Nucleus accumbens (tissue), 56 donors: ENCODE measurements around the gene FAM222A.
A peak's percentile ranks its signal among the peaks of the same experiment; 100 is the strongest.

Experiments used
- DNase-seq, 56 donors: peaks; one replicate each; lab custom pipeline; 2025; lab: John Stamatoyannopoulos, UW

FAM222A gene

DNA sequence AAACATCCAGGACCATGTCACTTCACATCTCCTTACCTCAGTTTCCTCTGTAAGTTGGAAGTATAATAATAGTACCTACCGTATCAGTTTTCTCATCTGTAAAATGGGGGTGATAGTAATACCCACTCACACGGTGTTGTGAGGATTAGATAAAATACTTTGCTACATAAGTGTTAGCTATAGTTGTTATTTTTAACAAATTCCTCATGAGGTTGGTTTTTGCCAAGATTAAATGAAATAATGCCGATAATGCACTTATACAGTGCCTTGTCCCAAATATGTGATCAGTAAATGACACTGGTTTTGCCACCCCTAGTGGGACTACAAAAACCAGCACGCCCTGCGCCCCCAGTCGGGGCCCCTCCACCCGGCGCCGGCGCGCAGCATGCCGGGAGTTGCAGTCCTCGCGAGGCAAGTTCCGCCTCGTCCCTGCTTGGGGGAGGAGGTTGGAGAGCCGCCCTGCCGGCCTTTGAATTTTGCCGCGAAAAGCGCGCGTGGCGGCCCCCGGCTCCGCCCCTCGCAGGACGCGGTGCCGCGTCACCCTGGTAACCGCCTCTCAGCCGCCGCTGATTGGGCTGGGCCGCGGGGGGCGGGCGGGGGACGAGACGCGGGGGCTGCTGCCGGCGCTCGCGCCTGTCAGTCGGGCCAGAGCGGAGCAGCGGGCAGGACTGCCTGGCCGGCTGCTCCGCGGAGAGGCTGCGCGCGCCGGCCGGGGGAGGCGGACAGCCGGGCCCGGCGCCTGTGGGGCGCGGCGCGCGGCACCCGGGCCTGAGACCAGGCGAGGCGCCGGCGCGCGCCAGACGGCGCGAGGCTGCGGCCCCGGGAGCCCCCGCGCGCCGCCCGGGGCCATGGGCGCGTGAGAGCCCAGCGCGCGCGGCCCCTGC, at the start of gene FAM222A:
FAM222A (plus strand) TSS at position 639 of the 884 bp plus-strand sequence. CDS start 30,322 bp downstream, outside the sequence.
- peak; percentile 78 to 99 (median 98) for DNase-seq

DNA sequence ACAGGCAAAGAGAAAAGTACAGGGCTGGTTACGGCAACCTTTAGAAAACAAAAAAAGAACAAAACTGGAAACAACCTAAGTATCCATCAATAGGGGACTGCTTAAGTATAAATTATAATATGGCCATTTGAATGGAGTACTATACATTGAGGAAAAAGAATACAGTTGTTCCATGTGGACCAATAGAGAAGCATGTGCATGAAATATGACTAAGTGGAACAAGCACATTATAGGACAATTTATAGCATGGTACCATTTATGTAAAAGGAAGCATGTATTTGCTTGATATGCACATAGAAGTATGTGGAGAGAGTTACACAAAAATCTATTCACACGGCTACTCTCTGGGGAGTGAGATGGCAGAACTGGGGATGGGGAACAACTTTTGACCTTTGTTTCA, 49.2 kb upstream of the FAM222A start:
- no peak for DNase-seq

DNA sequence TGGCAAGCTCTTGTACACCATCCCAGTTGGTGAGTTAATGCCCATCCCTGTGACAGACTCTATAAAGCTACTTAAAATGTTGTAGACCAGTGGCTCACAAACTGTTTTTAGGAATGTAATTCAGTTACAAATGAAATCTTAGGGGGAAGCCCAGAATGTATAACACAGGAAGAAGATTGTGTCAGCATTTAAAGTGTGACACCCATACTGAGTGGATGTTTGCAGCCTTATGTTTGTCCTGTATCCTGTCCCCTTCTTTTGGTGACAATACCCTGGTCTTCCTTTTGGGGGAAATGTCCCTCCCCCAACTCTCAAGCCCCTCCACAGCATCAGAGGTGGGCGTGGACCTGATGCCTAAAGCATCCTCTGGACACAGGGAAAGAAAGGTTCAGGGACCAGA, 47.6 kb upstream of the FAM222A start:
- no peak for DNase-seq

GRCh38 chr12:109670731-109671130, 42.9 kb upstream of the FAM222A start:
- no peak for DNase-seq

DNA sequence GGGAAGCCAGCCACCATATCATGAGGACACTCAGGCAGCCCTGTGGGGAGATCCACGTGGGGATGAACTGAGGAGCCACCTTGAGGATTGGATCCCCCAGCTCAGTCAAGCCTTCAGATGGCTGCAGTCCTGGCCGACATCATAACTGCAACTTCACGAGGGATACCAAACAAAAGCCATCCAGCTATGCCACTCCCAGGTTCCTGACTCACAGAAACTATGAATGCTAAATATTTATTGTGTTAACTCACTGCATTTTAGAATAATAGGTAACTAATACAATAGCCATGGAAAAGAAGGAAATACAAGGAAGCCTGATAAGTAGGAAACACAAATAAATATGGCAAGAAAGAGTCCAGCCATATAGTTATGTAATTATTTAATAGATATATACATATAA, 42.1 kb upstream of the FAM222A start:
- no peak for DNase-seq

DNA sequence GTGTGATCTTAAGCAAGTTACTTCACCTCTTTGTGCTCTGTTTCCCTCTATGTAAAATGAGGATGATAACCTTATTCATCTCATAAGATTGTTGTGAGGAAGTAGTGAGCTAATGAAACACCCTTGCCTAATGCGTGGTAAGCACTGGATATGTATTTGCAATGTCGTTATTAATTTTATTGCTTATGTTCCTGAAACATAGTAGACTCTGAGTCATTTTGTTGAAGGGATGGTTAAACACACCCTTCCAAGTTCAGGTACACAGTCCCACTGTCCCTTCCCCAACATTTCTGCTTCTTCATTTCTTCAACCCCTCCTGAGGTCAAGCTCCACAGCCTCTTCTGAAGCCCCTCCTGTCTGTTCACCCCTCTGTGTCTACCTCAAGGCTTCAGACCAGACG, 40.2 kb upstream of the FAM222A start:
- DNase-seq: no peak

GRCh38 chr12:109673884-109674283, 39.7 kb upstream of the FAM222A start:
- DNase-seq: no peak

DNA sequence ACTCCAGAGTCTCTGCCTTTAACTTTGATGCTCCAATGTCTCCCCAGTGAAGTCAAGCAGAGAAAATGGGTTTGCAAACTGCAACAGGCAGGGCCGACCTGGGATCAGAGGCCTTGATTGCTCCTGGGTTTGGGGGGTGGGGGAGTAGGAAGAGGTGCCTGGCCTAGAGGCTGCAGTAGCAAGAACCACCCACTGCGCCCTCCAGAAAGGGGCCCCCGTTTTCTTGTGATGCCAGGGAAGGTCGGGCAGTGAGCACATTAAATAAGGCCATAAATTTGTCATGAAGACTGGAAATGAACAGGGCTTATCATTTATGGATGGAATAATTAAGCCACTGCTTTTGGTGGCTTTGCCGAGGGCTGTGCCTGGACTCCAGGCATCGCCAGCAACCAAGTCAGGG, 38.2 kb upstream of the FAM222A start:
- no peak for DNase-seq

DNA sequence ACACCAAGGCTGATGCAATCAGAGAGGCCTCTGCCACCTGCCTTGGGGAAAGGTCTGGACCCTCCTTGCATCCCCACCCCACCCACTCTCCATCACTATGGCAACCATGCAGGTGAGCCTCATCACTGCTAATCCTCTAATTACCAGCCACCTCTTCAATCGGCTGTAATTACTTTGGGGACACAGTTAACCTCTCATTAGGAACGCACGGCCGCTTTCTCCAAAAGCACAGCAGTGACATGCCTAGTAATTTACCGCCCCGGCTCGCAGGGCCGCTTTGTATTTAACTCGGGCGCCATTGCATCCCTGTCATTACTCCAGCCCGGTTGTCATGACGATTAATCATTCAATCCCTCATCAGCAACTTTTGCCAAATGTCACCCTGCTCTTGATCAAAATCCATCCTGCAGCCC, 36.3 kb upstream of the FAM222A start:
- DNase-seq: peak in 5 of 56 donors; percentile 5 to 29 (median 12)

DNA sequence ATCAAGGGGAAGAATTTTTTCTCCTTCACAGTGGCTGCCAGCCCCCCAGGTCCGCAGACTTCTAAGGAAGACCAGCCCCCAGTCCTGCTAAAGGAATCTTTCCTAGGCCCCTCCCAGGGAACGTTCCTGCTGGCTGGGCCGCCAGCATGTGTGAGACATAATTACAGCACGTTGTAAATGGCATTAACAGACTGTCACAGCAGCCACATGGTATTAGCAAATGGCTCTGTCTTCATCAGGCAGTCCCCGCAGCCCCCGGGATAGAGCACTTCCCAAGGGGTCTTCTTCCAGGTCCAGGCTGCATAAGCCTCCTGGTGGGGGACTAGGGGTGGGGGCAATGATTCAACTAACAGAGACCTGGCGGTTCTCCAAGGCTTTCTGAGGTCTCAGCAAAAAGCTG, 34.9 kb upstream of the FAM222A start:
- no peak for DNase-seq

- DNase-seq: no peak
These were observed 33.9 kb upstream of the FAM222A start for GRCh38 chr12:109679501-109680263.

- no peak for DNase-seq
These were observed 33.2 kb upstream of the FAM222A start for GRCh38 chr12:109680264-109681005.

GRCh38 chr12:109681986-109682707, 31.5 kb upstream of the FAM222A start:
- DNase-seq: no peak

DNA sequence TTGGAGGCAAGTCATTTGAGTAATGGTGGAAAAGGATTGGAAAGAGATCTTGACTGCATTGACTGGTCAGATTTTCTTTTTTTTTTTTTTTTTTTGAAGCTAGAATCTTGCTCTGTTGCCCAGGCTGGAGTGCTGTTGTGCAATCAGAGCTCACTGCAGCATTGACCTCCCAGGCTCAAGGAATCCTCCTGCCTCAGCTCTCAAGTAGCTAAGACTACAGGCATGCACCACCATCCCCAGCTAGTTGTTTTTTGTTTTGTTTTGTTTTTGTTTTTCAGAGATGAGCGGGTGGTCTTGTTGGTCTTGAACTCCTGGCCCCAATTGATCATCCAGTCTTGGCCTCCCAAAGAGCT, 30.9 kb upstream of the FAM222A start:
- no peak for DNase-seq

DNA sequence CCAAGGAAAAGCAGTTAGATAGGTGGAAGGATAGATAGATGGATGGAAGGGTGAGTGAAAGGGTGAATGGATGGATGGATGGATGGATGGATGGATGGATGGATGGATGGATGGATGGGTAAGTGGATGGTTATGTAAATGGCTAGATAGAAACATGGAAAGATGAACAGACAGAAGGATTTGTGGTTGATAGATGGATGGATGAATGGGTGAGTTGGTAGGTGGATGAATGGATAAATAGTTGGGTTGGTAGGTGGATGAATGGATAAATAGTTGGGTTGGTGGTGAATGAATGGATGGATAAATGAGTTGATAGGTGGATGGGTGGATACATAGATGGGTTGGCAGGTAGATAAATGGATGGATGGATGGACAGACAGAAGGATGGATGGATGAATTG, 30.3 kb upstream of the FAM222A start:
- DNase-seq: no peak

DNA sequence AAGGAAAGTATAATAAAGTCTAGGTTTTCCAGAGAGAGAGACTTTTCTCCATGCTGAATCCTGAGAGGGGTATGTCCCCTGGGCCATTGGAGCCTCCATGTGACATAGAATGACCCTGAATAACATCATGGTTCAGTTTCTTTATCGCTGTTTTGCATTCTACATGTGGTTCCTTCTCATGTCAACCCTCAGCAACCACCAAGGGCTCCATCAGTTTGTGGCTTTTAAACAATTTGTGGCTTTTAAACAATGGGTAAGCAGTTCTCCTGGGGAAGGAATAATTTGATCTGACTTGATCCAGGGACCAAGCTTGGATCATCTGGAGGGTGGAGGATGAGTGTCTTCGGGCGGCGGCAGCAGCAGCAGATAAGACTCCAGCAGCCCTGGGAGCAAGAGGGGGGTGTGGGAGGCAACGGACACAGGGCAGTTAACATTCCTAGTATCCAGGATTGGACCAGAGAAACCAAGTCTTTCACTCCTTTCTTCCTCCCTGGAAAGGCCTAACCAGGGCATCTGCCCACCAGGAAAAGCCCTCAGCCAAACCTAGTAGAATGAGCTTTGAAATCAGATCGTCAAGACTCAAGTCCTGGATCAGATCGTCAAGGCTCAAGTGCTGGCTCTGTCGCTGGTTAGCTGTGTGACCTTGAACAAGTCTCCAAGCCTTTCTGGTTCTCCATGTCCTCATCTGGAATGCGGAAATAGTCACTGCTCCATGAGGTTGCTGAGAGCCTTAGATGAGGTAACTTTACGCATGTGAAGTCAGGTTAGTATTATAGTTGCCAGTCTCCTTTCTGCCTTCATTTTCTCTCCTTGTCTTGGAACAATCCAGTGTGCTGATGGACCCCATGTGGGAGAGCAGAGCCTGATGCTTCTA, 27.8 kb upstream of the FAM222A start:
- DNase-seq: no peak

DNA sequence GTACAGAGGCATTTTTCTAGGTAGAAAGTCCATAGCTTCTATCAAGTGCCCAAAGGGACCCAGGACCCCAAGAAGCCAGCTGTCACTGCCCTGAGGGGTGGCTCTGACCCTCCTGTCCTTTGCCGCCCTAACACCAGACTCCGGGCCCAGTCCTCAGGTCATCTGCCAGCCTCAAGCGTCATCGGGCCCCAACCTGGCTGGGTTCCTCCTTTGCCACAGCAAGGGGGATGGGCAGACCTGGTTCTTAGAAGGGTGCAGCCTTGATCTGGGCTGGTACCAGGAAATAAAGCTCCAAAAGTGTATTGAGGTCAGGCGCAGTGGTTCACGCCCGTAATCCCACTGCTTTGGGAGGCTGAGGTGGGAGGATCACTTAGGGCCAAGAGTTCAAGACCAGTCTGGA, 27.1 kb upstream of the FAM222A start:
- no peak for DNase-seq

DNA sequence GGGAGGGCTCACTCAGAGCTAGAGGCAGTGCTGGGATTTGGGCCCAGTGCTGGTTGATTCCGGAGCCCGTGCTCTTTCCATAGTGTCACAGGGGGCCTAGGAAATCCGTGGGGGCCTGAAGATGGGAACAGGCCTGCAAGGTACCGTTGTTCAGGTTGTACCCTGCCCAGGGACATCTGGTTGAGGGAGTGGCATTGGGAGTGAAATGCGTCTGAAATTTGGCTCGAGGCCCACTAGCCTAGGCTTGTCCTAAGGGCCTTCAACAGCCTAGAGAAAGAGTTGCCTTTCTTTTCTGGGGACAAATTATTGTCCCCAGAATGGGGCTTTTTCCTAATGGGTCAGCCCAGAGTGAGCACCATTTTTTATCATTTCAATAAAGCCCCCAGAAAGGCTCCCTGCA, 26.4 kb upstream of the FAM222A start:
- no peak for DNase-seq

- no peak for DNase-seq
These were observed 24.2 kb upstream of the FAM222A start for GRCh38 chr12:109689426-109689825.
